Measurements from ENCODE around the gene ENOX1. TPM values are rescaled to one million over a fixed set of nuclear protein-coding genes. Genes with fewer than 3 reads are reported as not detected.

Gene ENOX1
- total and polyA plus RNA-seq, 2 of the 8 experiments (the other 6 are each of a cell fraction or from before 2014, with no cell fraction given), result 0.23 to 0.37 TPM

DNA sequence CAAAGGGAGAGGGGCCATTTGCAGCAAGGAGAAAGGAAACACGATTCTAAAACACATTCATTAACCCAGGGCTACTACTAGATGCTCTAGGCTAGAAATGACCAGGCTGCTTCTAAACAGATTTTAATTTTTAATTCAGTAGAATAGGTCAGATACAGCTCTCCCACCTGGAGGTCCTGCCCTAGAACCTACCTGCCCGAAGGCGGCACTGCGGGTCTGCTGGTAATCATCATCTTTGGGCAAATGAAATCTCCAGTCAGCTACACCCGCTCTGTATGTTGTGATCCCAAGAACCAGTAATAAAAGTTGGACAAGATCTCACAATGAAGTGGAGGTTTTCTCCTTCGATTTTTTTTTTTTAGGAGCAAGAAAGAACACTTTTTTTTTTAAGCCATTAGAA lies 345.3 kb downstream of the ENOX1 start:
- Histone ChIP-seq H3K23me2 (ENCODE audit: low read depth, low read length) (no peaks in the 10 kb centered on the region), H2AK5ac (ENCODE audit: low read depth, low read length) (no peak overlapping the region), H2AFZ (ENCODE audit: low read length) (no peak overlapping the region), H3K4me1 (replicated peaks in 1 of 4; ENCODE audit: control insufficient read depth in 3 of 4, insufficient read depth in 4 of 4, low read length in 3 of 4) (no peaks in the 10 kb centered on the region), H2BK12ac (ENCODE audit: low read depth, low read length) (no peak overlapping the region), H3K36me3 (ENCODE audit: control insufficient read depth in 2 of 4, insufficient read depth in 4 of 4, low read length in 3 of 4) (no peaks in the 10 kb centered on the region), H3K18ac (ENCODE audit: extremely low read depth, low read length) (no peak overlapping the region), H2BK5ac (ENCODE audit: low read depth, low read length) (no peak overlapping the region), H2BK120ac (replicated peaks; ENCODE audit: low read depth, low read length) (no peak overlapping the region), H4K5ac (ENCODE audit: insufficient read length, low read depth, low read length) (no peak overlapping the region), H4K20me1 (replicated peaks in 1 of 2; ENCODE audit: control insufficient read depth in 1 of 2, insufficient read depth in 2 of 2, low read length in 2 of 2) (no peaks in the 10 kb centered on the region), H3K9me3 (ENCODE audit: insufficient read depth in 2 of 2, low read depth in 1 of 2, low read length in 1 of 2) (no peaks in the 10 kb centered on the region), H3K23ac (ENCODE audit: insufficient read length) (no peak overlapping the region), H3K4me2 (ENCODE audit: insufficient read depth in 1 of 2, low read depth in 2 of 2, low read length in 2 of 2) (no peak overlapping the region), H3K27me3 (replicated peaks in 1 of 4; ENCODE audit: control insufficient read depth in 3 of 4, extremely low read depth in 1 of 4, insufficient read depth in 3 of 4, low read length in 3 of 4) (no peaks in the 10 kb centered on the region), H3K14ac (ENCODE audit: insufficient read length) (no peak overlapping the region), H3K9ac (replicated peaks in 1 of 4; ENCODE audit: extremely low read depth in 1 of 4, low read depth in 3 of 4, low read length in 3 of 4) (no peak overlapping the region), H3K79me1 (ENCODE audit: low read depth, low read length) (no peaks in the 10 kb centered on the region), H3K4ac (replicated peaks; ENCODE audit: insufficient read length, low read depth, low read length) (no peak overlapping the region), H3K56ac (replicated peaks; ENCODE audit: insufficient read length, low read depth, low read length) (no peak overlapping the region), H2BK15ac (ENCODE audit: low read length) (no peak overlapping the region), H3K79me2 (ENCODE audit: control insufficient read depth in 1 of 2, insufficient read depth in 2 of 2, low read length in 2 of 2) (no peaks in the 10 kb centered on the region), H3K27ac (ENCODE audit: low read depth, low read length) (no peak overlapping the region), H4K91ac (replicated peaks; ENCODE audit: insufficient read length, low read length) (no peak overlapping the region), H4K8ac (ENCODE audit: extremely low read depth, insufficient read depth, low read length) (no peak overlapping the region), H3K4me3 (ENCODE audit: extremely low read depth in 1 of 4, insufficient read depth in 2 of 4, low read depth in 3 of 4, low read length in 4 of 4) (no peak overlapping the region), H2BK20ac (ENCODE audit: low read length) (no peak overlapping the region)
- ChIA-PET CTCF (ENCODE audit: partially characterized antibody) (interaction anchor here (0.6 to 1.1 kb wide), 5 partner anchors 17 to 1791 kb away, joined by 3 to 4 read pairs (median 3); partner anchors contain the start of gene ENOX1), POLR2A (ENCODE audit: partially characterized antibody) (no interaction called here)
- FAIRE-seq, result no peak
- no peak for DNase-seq (ENCODE audit: low read depth in 1 of 2, low spot score in 2 of 2)
- 70% methylated on average over 6 of the region's 6 CpGs; no CpG with 5 or more reads in 1 of the 2 experiments for WGBS, 2 experiments (ENCODE audit: extremely low coverage in 1 of 2, insufficient coverage in 1 of 2, insufficient read length in 1 of 2, insufficient replicate concordance in 2 of 2, low coverage in 1 of 2, low lambda C conversion rate in 2 of 2, missing lambda C conversion rate in 1 of 2)
- TF ChIP-seq NANOG (IDR thresholded peaks at IDR 0.05; ENCODE audit: insufficient read depth, low read depth, low read length, poor library complexity, severe bottlenecking) (no peak), RAD21 (IDR thresholded peaks at IDR 0.05 in 1 of 2, conservative IDR thresholded peaks at IDR 0.05 in 1 of 2; ENCODE audit: low read depth in 2 of 2, low read length in 2 of 2) (peak; percentile 58 to 68), SAP30 (IDR thresholded peaks at IDR 0.05; ENCODE audit: insufficient read depth, insufficient replicate concordance, low read length) (no peak), SUZ12 (IDR thresholded peaks at IDR 0.05; ENCODE audit: low read length) (no peak)
- TF ChIP-seq, protein P1, sequence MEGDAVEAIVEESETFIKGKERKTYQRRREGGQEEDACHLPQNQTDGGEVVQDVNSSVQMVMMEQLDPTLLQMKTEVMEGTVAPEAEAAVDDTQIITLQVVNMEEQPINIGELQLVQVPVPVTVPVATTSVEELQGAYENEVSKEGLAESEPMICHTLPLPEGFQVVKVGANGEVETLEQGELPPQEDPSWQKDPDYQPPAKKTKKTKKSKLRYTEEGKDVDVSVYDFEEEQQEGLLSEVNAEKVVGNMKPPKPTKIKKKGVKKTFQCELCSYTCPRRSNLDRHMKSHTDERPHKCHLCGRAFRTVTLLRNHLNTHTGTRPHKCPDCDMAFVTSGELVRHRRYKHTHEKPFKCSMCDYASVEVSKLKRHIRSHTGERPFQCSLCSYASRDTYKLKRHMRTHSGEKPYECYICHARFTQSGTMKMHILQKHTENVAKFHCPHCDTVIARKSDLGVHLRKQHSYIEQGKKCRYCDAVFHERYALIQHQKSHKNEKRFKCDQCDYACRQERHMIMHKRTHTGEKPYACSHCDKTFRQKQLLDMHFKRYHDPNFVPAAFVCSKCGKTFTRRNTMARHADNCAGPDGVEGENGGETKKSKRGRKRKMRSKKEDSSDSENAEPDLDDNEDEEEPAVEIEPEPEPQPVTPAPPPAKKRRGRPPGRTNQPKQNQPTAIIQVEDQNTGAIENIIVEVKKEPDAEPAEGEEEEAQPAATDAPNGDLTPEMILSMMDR (IDR thresholded peaks at IDR 0.05; ENCODE audit: control extremely low read depth in 1 of 3, insufficient read depth in 1 of 3, low read depth in 1 of 3, low read length in 3 of 3), result peak; percentile 31 to 40 (median 31); a peak in 3 of 4 replicates

Data from H1 (cell line).